GM21717 (cell line): Measurements from ENCODE around the gene WWOX.
"Not testable (repeated sequence)": the region's sequence is repeated elsewhere in the genome, so short reads cannot be mapped to it uniquely, and the experiment has no call there.

Experiments
- ATAC-seq: cut with Tn5 transposase; IDR thresholded peaks from one replicate; pipeline ENCODE4 v1.9.1; 2021; ENCODE audit warnings: mild to moderate bottlenecking, moderate library complexity; ENCODE audit not compliant: unreplicated experiment

WWOX gene

DNA sequence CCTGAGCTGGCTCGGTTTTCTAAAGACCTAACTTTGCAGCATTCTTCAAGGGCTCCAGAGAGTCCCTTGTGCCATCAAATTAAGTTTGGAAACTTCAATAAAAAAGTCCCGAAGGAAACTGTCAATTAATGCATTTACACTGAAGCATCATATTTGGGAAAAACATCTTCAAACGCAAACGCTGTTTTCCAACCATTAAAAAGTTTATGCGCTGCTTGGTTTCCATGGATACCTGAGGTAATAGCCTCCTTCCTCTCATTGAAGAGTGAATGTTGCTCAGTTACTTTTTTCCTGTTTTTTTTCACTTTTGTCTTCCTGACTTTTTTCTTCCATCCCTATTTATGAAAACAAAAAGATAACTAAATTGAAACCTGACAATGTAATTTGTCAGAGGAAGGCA lies 1102.0 kb downstream of the WWOX start:
- no peak for ATAC-seq

DNA sequence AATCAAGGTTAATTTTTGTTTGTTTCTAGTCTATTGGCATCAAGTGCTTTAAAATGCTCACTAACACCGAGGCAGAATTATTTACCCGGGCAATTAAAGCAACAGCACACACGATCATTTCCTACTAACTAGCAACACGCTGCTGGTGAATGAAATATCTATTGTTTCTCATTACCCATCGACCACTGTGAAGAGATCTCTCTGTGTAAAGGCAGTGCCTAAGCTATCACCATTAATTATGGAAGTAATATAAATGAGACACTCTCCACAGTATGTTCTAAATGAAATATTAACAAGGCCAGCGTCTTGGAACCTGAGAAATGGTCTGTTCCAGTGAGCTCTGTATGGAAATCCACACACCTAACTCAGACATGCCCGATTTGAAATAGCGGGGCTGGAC lies 1103.5 kb downstream of the WWOX start:
- ATAC-seq, result no peak

DNA sequence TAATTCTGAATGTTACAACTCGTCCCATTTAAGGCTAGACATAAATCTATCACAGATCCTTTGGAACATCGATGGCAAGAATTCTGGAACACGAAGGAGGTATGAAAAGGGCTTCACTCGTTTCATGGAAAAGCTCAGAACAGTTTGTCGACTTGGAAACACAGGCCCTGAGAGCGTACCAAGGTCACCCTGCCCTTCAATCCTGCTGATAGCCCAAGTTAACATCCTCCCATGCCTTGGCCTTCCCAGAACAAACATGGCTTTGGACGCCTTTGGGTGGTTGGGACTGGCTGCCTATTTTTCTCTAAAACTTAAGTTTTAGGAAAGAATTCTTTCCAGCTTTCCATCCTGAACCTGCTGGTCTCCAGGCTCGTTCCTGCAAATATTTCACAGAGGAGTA lies 1105.0 kb downstream of the WWOX start:
- no peak for ATAC-seq

DNA sequence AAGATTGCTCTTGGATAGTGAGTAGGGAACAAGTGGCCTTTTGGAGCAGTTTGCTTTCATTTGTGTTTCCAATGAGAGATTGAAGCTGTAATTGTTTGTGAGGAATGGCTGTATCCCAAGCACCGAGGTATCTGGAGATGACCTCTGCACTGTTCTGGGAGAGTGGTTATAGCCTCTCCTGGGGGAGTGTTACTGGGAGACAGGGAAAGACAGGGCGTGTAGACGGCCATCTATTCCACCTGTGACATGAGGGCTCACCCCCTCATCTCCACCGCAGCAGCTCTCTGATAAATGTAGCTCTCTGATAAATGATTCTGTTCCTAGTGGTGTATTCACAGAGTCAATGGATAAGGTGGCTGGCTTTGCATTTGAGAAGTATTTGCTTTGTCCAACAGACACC lies 1107.4 kb downstream of the WWOX start:
- ATAC-seq, result no peak

DNA sequence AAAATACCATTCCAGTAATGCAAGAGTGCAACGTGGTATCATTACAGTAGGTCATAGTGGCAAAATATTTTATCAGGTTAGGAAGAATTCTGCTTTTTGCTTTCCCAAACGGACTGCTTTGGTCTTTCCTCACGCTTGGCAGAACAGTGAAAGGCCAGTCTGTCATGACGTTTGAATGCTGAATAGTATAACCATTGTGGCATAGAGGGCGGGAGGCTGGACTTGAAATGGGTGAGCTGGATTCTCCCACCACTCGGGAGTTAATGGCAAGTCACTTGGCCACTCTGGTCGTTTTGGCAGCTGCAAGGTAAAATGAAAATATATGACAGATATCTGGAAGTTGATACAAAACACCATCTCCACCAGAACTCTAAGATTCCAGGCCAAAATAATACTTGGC lies 1109.9 kb downstream of the WWOX start:
- no peak for ATAC-seq

DNA sequence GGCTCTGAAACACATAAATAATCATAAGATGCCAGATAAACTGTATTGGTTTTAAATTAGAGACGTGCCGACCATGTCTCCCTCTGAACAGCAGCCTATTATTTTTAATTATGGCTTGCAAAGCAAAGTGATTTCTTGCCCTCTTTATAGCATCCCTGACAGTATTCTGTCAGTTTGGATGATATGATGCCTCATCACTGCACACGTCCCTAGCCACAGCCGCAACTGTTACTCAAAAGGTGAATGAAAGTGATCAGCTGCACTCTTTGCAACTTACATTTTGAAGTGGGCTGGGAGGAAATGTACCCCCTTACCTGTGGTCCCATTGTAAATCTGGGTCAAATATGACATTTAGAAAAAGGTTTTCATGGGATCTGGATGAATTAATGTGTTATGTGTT lies 1111.2 kb downstream of the WWOX start:
- ATAC-seq, result no peak

DNA sequence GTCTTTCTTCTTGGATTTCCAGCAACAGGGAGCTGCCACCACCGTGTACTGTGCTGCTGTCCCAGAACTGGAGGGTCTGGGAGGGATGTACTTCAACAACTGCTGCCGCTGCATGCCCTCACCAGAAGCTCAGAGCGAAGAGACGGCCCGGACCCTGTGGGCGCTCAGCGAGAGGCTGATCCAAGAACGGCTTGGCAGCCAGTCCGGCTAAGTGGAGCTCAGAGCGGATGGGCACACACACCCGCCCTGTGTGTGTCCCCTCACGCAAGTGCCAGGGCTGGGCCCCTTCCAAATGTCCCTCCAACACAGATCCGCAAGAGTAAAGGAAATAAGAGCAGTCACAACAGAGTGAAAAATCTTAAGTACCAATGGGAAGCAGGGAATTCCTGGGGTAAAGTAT lies 1112.1 kb downstream of the WWOX start:
- no peak for ATAC-seq

DNA sequence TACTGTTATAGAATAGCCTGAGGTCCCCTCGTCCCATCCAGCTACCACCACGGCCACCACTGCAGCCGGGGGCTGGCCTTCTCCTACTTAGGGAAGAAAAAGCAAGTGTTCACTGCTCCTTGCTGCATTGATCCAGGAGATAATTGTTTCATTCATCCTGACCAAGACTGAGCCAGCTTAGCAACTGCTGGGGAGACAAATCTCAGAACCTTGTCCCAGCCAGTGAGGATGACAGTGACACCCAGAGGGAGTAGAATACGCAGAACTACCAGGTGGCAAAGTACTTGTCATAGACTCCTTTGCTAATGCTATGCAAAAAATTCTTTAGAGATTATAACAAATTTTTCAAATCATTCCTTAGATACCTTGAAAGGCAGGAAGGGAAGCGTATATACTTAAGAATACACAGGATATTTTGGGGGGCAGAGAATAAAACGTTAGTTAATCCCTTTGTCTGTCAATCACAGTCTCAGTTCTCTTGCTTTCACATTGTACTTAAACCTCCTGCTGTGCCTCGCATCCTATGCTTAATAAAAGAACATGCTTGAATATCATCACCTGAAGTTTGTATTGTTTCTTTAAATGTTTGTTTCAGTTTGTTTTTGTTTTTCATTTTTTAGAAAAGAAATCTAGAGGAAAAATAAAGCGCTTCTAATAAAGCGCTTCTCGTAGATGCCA lies 1112.8 kb downstream of the WWOX start:
- no peak for ATAC-seq

DNA sequence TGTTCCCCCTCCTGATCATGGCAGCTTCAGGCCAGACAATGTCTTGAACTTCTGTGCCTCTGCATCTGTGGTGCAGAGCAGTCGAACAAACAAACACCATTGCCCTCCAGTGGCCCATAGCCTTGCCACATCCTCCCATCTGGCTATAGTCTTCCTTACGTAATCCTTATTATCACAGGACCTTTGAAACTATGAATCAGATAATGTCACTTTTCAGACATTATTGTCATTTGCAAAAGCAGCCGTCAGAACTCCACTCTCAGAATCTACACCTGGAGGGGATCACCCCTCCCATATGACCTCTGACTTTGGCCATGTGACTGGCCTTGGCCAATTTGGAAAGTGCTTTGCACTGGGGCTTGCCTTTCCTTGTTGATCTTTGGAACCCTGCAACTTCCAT lies 1113.8 kb downstream of the WWOX start:
- ATAC-seq, result no peak

DNA sequence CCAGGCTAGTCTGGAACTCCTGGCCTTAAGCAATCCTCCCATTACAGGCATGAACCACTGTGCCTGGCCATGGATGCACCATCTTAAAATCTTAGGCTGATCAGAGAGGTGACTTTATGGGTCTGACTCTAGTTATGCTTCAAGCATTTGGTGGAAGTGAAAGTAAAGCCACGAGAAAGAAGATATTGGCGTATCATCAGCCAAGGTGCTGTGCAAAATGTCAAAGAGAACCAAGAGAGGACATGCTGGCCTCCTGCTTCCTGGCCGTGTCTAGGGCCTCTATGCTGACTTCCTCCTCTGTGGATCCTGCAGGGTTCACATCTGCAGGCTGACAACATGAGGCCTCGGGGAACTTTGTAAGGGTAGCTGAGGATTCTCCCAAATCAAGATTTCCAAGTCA lies 1115.8 kb downstream of the WWOX start:
- no peak for ATAC-seq

DNA sequence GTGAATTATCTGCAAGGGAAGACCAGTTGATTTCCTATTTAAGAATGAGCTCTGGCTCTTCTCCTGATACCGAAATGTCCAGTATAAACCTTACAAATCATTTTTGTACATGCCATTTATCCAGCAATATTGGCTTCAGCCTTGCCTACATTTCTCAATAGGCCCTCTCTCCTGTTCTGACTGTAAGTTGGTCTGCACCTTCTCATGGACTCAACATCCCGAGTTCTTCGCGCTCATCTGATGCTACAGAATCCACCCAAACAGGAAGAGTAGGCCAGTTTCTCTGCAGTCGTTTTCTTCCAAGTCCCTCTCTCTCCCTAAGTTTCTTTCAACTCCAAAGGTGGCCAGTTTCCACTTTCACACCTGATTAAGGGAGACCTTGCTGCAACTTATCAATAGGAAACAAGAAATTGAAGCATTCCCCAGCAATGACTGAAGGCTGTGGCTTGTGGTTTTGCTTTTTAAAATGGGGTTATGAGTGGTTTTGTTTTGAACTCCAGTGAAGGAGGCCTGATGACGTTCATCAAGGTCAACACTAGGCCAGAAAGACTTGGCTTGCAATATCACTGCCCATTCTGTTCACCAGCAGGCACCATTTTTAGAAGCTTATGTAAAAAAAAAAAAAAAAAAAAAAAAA lies 1118.0 kb downstream of the WWOX start:
- ATAC-seq, result no peak

DNA sequence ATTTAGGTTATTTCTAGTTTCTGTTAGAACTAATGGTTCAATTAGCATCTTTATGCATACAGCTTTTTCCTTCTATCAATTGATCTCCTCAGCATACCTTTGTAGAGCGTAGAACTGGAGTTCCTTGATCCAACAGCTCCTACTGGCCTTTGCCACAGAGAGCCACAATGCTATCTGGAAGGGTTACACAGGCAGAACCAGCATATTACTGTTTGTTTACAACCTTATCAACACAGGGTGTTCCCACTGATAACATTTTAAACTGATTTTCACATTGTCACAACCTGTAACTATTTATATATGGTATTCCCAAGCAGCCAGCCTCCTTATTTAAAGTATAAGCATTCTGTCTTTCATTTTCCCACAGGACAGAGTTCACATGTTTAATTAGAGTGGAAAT lies 1118.9 kb downstream of the WWOX start:
- ATAC-seq, result no peak

DNA sequence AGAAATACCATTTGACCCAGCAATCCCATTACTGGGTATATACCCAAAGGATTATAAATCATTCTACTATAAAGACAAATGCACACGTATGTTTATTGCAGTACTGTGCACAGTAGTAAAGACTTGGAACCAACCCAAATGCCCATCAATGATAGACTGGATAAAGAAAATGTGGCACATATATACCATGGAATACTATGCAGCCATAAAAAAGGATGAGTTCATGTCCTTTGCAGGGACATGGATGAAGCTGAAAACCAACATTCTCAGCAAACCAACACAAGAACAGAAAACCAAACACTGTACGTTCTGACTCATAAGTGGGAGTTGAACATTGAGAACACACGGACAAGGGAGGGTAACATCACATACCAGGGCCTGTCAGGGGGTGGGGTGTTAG lies 1126.5 kb downstream of the WWOX start:
- not testable (repeated sequence) for ATAC-seq

DNA sequence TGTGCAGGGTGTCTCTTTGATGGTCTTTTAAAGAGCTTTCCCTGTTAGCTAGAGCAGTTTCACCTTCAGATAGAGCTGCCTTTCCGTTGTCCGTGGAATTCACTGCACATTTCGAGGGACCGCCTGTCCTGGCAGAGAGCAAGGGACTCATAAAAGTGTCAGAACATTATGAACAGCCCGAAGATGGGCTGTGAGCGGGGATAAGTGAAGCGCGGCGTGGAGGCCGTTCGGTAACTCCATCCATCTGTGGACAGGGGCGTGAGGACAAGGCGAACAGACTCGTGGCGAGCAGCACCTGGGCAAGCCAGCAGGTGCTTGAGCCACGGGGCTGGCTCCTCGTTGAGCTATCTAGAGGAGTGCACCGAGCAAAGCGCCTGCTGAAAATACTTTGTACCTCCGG lies 1129.9 kb downstream of the WWOX start:
- no peak for ATAC-seq

DNA sequence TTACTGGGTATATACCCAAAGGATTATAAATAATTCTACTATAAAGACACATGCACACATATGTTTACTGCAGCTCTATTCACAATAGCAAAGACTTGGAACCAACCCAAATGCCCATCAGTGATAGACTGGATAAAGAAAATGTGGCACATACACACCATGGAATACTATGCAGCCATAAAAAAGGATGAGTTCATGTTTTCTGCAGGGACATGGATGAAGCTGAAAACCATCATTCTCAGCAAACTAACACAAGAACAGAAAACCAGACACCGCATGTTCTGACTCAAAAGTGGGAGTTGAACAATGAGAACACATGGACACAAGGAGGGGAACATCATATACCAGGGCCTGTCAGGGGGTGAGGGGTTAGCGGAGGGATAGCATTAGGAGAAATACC lies 1146.2 kb downstream of the WWOX start:
- not testable (repeated sequence) for ATAC-seq

DNA sequence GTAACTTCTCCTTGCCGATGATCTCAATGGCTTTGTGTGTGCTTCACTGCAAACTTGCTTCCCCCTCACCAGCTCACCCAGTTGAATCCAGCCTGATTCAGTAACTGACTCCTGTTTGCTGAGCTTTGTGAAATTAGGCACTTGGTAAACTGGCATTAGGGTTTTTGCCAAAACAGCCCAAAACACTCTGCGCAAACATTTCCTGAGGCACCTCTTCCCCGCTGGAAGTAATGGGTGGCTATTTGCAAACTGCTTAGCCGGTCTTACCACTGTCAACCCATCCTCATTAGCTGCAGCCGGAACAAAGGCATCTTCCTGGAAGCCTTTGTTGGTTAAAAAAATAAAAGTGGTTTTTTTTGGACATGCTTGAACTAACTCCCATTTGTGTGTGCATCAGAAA lies 1147.9 kb downstream of the WWOX start:
- no peak for ATAC-seq

DNA sequence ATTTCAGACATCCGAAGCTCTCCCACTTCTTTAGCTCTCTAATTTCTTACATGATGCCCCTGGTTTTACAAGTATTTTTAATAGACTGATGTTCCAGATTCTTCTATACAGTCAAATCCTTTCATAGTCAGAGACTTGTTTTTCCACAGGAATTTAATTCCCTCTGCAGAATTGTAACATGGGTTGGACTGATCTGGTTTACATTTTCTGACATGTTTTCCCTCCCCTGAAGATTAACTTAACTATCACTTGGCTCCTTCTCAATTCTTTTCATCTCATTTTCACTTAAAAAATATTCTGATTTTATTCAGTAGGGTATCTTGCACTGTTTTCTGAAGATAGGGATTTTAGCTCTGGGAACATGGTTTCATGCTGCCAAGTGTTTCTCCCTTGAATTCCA lies 1148.9 kb downstream of the WWOX start:
- ATAC-seq, result no peak

DNA sequence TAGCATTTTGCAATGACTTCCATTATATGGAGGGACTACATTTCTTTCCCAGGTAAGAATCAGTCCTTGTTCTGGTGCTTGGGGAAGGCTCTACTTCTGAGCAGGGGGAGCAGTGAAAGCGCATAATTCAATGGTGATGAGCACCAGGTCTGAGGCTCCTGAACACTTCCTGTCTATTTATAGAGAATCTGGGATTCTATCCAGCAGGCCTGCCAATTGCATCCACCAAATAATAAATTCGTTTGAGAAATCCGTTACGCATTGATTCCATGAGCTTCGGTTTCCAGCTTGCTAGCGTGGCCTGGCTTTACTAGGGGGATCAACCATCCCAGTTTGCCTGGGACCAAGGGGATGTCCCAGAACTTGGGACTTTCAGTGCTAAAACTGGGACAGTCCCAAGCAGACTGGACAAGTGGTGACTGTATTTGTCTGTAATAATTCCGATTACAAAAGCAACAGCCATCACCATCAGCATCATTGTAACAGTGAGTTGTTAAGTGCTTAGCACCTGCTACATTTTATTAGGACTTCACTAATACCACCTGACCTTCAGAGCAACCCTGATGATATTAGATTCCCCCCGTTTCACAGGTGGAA lies 1151.1 kb downstream of the WWOX start:
- no peak for ATAC-seq

DNA sequence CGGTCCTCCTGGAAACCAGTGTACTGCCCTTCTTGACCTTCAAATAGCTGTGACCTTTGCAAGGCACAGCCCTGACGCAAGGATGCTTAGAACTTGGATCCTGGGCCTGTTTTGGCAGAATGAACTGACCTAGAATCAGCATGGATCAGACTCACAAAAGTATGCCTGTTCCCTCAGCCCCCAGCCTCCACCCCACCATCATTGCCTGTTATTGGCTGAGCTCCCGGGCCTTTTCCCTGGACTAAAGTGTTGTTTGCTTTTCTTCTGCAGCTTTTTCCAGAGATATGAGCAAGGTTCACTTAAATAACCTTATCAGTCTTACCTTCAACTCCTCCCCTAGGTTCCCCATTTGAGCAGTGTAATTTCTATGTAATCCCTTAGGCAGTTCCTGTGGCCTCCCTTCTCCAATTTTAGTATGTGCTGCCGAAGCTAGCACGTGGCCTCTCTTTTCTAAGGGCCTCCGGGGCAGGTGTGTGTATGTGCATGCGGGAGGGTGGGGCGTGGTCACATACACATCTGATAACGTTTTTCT lies 1153.7 kb downstream of the WWOX start:
- ATAC-seq, result no peak

DNA sequence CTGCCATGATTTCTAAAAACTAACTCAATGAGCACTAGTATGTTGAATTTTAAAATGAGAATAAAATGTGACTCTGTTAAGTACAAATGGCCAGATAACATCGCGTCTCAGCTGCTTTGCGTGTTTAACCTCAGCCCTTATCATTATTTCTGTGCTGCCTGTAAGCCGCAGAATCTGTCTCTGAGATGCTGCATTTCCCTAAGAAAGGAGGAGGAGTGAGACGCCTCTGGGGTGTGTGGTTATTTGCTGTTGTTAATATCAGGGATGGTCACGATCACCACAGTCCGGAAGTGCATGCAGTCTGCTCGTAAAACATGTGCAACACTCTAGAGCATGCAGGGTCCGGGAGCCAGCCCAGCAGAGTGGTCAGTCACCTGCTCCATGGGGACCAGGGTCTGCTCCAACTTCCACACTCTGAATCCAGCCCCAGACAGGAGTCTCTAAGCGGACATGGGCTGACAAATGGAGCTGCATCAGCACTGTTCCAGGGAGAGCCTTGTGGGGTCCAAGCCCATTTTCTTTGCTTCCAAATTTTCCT lies 1158.6 kb downstream of the WWOX start:
- ATAC-seq, result no peak

DNA sequence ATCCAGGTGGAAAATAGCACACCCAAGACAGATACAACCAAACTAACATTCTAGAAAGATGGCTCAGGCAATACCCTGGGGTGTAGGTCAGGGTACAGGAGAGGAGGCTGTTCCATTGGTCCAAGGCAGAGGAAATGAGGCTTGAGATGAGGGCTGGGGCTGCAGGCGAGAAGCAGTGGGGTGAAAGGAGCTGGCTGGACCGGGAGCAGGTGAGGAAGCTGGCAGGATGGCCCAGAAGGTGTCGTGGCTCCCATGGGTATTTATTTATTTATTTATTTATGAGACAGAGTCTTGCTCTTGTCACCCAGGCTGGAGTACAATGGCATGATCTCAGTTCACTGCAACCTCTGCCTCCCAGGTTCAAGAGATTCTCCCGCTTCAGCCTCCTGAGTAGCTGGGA lies 1161.4 kb downstream of the WWOX start:
- not testable (repeated sequence) for ATAC-seq

DNA sequence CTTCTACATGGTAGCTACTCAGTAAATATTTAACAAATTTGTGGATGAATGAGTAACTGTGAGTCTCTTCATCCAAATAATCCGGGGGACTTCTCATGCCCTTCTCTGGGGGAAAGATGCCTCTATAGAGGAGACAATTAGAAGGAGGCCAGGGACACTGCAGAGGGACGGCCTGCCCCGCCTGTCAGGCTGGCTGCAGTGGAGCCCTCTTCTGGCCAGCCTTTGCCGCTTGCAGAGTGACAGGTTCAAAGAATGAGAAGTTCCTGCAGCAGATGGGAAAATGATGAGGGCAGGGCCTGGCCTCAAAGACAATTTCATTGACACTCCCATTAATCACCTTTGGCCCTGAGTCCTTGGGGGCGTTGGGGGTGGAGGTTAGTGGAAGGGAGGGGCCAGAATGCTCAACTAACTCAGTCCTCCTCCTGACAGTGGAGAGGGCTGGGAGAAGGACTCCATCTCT lies 1162.1 kb downstream of the WWOX start:
- ATAC-seq, result no peak
